NCI-H146 (cell line): ENCODE measurements around the gene NAV2.
"Not testable (repeated sequence)": the region's sequence is repeated elsewhere in the genome, so short reads cannot be mapped to it uniquely, and the experiment has no call there.

Experiments
- DNase-seq: peaks from one replicate; lab custom pipeline; 2025; lab: John Stamatoyannopoulos, UW

Gene NAV2

DNA sequence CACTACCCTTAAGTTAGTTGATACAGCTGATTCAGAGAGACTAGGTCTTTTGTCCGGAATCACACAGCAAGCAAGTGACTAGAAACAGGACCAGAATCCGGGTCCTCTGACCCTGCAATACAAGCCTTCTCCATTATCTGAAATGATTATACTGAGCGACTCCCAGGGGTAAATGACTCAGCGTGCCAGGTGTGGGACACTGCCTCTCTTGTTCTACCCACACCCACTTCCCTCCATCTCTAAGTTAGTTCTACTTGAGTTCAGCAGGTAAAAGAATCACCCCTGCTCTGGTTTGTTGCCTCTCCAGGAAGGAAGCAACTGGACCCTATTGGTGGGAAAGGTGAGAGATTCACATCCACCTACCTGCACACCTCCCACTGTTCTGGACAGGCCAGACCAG lies 290.7 kb downstream of the NAV2 start:
- peak; percentile 37 for DNase-seq

DNA sequence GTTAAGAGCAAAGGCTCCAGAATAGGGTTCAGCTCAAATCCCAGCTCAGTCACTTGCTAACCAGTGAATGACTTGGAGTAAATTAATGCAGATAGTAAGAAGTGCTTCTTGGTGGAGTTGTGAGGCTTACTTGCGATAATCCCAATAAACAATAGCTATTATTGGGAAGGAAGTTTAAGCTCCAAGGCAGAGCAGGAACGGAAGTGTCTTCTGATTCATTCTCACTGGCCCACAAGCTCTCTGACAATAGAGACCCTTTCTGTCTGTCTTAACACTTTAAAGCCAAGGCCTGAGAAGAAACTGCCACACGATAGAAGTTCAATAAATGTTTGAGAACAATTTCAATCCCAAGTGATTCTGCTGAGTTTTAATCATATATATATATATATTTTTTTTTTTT lies 292.2 kb downstream of the NAV2 start:
- no peak for DNase-seq

DNA sequence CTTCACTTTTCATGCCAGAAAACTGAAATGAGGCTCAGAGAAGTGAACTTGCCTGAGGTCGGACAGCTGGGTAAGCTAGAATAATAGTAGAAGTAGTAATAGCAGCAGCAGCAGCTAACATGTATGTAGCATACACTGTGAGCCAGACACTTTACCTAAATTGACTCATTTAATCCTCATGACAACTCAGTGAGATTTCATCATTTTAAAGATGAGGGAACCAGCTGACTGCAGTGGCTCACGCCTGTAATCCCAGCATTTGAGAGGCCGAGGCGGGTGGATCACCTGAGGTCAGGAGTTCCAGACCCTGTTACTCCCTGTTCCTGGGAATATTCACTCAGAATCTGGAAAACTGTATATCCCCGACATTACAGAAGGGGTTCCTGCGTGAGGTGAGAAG lies 293.1 kb downstream of the NAV2 start:
- no peak for DNase-seq

GRCh38 chr11:20006618-20007017 lies 294.0 kb downstream of the NAV2 start:
- DNase-seq = not testable (repeated sequence)

DNA sequence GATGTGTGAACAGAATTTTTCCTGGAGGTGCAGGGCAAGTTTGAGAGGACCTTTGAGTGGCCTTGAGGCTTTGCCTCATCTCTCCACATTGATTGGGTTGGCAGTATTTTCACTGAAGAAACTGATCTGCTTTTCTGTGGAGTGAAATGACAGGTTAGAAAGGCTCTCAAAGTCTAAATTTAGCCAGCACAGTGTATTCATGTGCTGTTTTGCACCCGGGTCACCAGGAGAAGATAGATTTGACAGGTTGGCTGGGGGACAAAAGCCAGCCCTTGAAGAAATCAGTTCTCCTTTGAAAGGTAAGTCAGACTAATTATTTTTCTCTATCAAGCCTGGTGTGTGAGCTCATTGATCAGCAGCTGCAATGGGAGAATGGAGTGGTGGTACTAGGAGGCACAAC lies 294.7 kb downstream of the NAV2 start:
- no peak for DNase-seq

- DNase-seq = no peak
These were observed 295.7 kb downstream of the NAV2 start for GRCh38 chr11:20008190-20008870.

DNA sequence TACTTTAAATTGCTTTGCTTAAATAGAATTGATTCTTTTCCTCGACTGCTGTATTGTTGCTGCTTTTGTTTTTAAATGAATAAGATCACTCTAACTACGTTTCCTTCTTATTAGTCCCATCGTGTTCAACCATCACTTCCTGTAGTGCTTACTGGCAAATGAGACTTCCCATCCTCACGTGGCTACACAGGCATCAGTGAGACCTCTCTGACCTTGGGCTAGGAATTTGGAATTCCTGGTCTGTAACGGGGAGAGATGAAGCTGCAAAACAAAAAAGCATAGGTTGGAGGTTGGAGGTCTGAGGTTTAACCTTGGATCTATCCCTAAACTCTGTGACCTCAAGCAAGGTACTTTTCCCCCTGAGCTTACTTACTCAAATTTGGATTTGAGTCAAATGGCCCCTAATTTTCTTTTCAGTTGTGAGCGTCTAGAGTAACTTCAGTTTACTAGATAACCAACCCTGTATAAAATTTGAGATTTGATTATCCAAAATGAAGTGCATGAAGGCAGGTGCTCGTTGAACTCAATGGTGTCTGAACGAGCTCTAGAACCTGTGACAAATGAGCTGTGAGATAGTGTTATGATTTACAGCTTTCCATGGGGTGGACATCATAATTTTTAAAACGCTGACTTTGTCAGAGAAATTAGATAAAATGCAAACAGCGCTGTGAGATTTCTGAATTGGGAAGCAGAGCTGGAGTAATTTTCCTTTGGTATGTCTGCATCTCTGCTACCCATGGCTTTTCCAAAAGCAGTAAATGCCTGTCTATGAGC lies 296.4 kb downstream of the NAV2 start:
- no peak for DNase-seq

- peak; percentile 83 for DNase-seq
These were observed 297.7 kb downstream of the NAV2 start for GRCh38 chr11:20010156-20010850.

DNA sequence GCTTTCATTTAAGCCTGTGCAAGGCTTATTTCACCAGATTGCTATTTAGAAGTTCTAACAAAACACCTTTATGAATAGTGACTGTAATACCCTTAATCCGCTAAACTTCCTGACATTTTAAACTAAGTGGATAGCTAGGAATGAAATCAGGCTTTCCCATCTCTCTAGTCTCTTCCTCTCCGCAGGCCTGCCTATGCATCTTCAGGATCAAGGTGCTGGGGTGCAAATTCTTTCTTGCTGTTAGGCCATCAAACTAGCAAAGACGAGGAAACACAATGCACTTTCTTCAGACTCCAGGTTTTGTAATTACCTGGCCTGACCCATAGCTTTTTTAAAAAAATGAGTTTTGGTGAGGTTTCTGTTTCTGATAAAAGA lies 298.2 kb downstream of the NAV2 start:
- no peak for DNase-seq

- peak; percentile 16 for DNase-seq
These were observed 298.8 kb downstream of the NAV2 start for GRCh38 chr11:20011307-20011951.

GRCh38 chr11:20013346-20014066 lies 300.9 kb downstream of the NAV2 start:
- peak; percentile 63 for DNase-seq

DNA sequence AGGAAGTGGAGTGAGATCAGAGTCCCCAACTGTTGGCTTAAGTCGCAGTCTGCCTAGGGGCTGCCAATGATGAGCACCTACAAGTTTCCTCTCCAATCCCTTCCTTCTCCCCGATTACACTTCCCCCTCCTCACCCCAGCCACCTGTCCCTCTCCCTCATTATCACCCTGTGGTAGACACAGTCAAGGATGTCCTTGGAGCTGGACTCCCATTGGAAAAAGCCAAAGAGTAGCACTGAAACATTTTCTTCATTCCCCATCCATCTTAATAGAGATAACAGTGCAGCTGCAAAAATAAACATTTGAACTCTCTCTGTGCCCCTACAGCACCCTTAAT lies 301.4 kb downstream of the NAV2 start:
- DNase-seq = peak; percentile 47

DNA sequence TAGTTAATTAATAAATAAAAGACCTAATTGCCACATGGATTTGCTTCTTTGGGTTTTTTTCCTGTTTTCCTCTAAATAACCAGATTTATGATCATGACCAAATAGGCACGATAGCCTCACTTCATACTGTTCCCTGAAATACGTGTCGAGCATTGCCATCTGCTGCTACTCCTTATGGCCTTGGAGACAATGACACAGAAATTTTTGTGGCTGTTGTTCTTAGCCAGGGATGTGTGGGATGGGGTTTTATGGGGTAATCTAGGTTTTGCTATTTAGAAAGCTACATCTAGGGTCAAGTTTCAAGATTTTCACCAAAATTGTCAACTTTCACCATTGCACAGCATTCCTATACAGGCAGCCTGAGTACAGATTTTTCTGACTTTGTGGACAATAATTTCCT lies 302.5 kb downstream of the NAV2 start:
- DNase-seq = no peak

DNA sequence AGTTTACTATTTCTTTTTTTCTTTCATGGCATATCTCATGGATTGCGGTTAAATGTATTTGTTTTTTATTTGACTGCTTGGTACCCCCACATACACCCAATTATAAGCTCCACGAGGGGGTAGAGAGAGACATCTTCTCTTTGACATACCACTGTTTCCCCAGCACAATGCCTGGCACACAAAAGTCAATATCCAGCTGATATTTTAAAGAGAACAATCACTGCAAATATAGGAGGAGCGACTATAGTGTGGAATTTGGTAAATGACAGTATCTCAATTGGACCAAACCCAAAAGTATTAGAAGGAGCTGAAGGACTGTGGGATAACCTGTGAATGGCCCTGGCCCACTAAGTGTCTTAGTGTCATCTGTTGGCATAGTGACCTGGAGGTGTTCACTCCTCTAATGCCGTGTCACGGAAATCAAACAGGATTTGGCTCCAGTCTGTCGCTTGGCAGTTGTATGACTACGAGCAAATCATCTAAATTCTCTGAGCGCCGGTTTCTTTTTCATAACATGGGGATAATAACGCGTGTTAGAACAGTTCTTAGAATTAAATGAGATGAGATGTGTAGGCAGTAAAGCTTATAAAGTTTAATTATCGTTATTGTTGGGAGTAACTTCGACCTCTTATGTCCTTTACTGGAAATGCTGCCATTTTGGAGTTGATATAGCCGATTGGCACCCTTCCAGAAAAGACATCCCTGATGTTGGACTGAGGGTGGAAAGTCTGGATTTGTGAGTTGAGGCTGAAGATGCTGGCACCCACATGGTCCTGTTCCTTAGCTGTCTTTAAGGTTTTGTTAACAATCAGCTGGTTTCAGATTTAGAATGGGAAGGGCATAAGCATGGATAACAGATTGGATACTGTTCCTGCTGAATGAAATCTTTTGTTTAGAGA lies 303.1 kb downstream of the NAV2 start:
- no peak for DNase-seq

- no peak for DNase-seq
These were observed 303.9 kb downstream of the NAV2 start for GRCh38 chr11:20016526-20016925.

- DNase-seq = no peak
These were observed 304.7 kb downstream of the NAV2 start for GRCh38 chr11:20017320-20017719.

GRCh38 chr11:20020198-20020597 lies 307.6 kb downstream of the NAV2 start:
- no peak for DNase-seq

DNA sequence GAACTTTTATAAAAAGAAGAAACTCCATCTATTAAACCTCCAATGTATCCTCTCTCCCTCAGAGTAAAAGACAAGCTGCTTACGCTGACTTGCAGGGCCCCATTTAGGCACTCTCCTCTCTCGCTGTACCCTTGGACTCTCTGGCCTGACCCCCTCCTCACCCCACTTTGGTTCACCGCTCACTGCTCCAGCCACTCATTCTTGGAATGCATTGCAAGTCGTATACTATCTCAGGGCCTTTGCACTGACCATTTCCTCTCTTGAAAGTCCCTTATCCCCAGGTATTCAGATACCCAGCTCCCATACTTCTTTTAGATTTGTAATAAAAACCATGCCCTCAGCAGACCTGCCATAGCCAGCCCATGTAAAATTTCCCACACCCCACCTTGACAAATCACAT lies 308.1 kb downstream of the NAV2 start:
- no peak for DNase-seq

DNA sequence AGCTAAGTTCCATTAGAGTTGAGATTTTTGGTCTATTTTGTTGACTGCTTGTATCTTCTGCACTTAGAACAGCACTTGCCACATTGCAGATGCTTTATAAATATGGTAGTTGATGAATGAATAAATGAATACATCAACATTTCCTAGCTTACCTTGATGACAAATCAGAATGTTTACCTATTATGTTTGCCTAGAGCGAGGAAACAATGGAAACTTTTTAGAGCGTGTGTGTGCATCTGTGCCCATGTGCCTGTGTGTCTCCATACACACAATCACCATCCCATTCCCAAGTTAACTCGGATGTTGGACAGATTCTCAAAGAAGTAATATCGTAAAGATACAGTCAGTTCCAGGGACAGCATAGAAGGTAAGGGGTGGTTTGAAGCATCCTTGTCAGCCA lies 308.6 kb downstream of the NAV2 start:
- DNase-seq = no peak

DNA sequence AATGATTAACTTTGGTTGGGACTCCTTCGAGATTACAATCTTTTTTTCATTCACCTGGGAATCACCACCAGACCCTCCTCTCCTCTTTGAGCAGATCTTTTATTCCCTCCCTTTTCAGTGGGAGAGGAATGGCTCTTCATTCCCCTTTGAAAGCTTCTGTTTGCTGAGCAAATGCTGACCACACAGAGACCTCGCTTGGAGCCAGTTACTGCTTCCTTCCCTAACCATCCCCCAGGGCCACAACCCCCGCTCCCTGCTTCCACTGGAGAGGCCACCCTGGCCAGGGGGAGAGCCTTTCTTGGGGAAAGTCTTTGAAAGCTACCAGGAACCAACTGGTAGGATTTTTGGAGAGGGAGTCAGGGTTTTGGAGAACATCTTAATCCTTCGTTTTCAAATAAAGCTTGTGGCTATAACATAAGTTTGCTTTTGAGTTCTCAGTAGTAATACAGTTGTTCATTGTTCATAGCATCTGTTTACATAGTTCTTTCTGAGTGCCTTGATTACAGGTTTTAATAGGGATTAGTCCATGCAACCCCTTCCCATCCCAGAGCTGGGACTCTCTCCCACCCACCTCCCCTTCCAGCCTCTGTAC lies 309.2 kb downstream of the NAV2 start:
- DNase-seq = peak; percentile 55
